HPDE6-E6E7 (cell line): Measurements from ENCODE around the gene NKX6-2.

Experiments
- DNase-seq: peaks from one replicate; pipeline ENCODE4 v3.0.0; 2011; ENCODE audit warnings: missing footprints; ENCODE audit errors: extremely low spot score

Gene NKX6-2

DNA sequence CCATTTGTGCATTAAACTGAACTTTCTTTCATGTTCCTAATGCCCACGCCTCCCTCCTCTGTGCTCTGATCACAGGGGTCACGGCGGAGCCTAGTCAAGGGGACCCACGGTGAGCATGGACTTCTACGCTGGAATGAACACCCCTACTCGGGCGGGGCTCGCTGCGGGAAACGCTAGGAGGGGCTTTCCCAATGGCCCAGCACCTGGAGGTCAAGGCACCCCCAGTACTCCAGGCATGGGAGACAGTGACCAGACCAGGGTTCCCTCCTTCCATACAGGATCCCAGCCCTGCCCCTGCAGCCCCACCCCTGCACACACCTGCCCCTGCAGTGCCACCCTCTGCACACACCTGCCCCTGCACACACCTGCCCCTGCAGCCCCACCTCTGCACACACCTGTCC, 27.1 kb upstream of the NKX6-2 start:
- DNase-seq, result no peak

- DNase-seq, result no peak
Measured at GRCh38 chr10:132812520-132812919, 26.6 kb upstream of the NKX6-2 start.

- no peak for DNase-seq
Measured at GRCh38 chr10:132811891-132812481, 26.0 kb upstream of the NKX6-2 start.

- no peak for DNase-seq
Measured at GRCh38 chr10:132810807-132811700, 25.1 kb upstream of the NKX6-2 start.

DNA sequence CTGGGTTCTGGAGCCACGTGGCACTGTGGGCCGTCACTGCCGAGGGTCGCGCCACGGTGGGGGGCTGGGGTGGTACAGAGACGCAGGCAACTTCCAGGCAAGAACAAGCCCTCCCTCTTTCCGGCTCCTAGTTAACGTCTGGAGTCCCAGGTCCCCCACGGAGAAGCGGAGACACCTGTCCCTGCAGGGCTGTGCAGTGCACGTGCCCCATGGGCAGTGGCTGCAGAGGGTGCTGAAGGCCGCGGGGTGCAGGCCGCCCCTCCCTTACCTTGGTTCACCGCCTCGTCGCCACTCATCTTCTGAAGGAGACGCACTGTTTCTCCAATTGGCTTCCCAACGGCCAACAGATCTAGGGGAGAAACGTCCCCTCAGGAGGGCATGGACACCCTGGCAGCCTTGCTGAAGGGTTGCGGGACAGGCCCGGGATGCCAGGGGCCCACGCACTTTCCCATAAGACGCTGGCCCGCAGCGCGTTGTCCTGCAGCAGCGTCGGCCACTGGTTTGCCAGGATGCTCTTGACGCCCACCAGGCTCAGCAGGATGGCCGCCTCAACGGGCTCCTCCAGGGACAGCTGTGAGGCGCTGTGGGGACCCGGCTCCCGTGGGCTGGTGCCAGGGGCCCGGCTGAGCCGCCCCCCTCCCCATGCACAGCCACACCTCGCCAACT, 24.3 kb upstream of the NKX6-2 start:
- DNase-seq, result no peak

- no peak for DNase-seq
Measured at GRCh38 chr10:132809232-132810140, 23.5 kb upstream of the NKX6-2 start.

DNA sequence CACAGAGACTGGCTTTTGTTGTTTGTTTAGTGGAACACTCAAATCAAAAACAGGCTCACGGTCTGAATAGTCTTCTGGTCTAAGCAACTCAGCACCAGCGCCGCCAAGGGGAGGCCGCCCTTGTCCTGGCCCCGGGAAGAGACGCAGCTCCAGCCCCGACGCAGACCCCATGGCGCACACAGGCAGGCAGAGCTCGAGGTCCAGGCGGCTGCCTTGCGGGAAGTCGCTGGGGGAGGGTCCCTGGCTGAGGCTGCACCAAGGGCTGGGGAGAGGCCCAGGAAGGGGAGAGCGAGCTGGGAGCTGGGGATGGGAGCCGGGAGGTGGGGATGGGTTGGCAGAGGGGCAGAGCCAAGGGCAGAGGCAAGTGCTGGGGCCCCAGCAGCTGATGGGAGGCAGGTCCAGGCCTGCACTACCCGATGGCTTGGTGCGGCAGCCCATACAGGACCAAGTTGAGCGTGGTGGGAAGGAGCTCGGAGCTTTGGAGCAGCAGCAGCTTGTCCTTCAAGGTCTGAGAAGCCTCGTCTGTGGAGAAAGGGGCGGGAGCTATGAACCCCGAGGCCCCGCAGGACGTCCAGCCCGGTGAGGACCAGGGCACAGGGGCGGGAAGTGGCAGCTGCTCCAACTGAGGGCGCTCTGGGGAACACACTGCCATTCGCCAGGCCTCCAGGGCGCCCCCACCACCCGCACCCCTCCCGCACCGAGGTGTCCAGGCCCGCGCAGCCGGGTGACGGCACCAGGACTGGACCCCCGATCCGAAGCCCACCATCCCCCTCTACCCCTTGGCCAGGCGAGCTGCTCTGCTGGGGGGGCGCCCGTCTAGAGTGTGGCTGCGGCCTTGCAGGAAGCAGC, 22.7 kb upstream of the NKX6-2 start:
- no peak for DNase-seq

DNA sequence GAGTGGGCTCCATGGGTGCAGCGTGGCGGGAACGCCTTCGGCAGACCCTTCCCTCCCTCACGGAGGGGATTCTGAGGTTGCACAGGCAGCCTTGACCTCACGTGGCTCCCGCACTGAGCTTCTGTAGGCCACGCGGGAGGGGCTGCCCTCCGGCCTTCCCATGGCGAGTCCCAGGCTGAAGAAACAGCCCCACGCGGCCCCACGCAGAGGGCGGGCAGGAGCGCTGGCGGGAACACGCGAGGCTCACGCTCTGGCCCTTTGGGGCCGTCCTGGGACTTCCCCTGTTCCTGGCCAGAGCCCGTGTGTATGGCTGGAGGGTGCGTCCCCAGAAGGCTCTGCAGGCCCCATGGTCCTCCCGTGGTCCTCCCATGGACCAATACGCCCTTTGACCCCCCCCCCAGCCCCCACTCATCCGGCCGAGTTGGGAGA, 21.7 kb upstream of the NKX6-2 start:
- DNase-seq, result no peak

GRCh38 chr10:132806561-132807003, 20.6 kb upstream of the NKX6-2 start:
- no peak for DNase-seq

- no peak for DNase-seq
Measured at GRCh38 chr10:132806110-132806509, 20.2 kb upstream of the NKX6-2 start.

GRCh38 chr10:132805599-132805998, 19.7 kb upstream of the NKX6-2 start:
- no peak for DNase-seq

GRCh38 chr10:132804785-132805426, 19.0 kb upstream of the NKX6-2 start:
- no peak for DNase-seq

DNA sequence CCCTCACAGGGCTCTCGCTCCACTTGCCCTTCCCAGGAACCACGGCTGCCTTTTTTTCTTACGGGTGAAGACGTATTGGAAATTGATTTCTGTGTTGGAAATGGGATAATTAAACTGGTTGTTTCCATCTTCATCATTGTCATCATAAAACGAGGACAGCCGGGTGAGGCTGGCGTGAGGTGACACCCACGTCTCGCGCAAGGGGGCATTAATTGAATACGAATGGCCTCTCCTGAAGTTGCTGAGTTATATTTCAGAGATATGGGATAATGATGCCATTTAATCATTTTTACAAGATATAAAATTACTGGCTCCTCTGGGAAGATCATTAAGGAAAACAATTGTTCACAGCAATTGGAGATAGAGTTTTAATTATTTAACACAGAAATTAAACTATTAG, 18.3 kb upstream of the NKX6-2 start:
- no peak for DNase-seq

- DNase-seq, result no peak
Measured at GRCh38 chr10:132803416-132804210, 17.7 kb upstream of the NKX6-2 start.

DNA sequence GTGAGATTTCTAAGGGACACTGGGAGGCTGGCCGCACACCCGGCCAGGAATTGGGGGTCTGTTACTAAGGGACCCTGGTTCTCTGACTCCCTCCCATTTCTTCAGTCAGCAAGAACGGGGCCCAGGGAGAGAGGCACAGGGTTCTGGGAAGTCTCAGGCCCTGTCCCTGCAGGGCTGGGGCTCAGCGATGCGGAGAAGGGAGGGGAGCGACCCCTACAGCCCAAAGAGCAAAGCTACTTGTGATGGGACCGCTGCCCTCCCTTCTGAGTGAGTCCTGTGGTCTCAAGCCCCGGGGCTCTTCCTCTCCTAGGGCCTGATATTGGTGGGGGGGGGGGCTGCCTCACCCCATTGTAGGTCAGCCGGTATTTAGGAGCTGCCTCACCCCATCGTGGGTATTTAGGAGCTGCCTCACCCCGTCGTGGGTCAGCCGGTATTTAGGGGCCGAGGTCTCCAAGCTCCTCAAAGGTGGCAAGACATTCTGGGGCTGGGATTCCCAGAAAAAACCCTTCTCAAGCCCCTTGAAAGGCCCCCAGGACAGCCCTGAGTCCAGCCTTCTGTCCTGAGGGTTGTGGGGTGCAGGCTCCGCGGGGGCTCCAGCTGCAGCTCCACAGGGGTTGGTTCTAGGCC, 16.9 kb upstream of the NKX6-2 start:
- no peak for DNase-seq

GRCh38 chr10:132802048-132802447, 16.1 kb upstream of the NKX6-2 start:
- DNase-seq, result no peak

DNA sequence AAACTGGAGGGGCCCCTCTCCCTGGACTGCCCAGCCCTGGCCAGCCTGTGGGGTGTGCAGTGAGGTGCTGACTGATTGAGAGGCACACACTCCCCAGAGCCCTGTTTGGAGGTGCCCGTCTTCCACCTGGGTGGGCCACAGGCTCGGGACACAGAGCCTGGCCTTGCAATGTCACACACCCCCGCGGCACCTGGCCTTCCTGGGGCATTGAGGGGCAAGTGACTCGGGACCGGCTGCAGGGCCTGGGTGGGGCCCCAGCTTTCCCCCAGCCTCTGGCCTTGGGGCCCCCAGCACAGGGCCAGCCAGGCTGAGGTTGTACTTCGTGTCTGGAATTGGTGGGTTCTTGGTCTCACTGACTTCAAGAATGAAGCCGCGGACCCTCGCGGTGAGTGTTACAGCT, 13.9 kb upstream of the NKX6-2 start:
- DNase-seq, result no peak

GRCh38 chr10:132798876-132799275, 12.9 kb upstream of the NKX6-2 start:
- no peak for DNase-seq

DNA sequence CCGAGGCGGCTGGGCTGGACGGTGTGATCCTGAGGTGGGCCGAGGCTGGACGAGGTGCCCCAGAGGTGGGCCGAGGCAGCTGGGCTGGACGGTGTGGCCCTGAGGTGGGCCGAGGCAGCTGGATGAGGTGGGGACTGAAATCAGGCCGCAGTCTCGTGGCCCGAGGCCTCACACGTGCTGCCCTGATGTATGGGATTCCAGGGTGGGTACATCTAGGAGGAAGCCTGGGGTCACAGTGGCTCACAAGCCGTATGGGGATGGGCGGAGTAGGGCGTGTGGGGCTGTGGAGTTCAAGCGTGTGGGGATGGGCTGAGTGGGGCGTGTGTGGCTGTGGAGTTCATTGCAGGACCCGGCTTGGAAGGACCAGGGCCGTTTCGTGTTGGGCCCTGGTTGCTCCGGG, 12.5 kb upstream of the NKX6-2 start:
- DNase-seq, result no peak
